Prostate gland (tissue), 2 donors: ENCODE results near the gene TULP3. TPM values are rescaled to one million over a fixed set of nuclear protein-coding genes. Genes with fewer than 3 reads are reported as not detected.

ENCODE experiments used
- DNase-seq: peaks from one replicate; pipeline ENCODE4 v3.0.0-alpha.2; 2019; ENCODE audit warnings: low spot score
- H3K27ac ChIP-seq, 2 donors: fragments of 200-600 bp; sonication (generic); 2 replicates each; pipeline ENCODE4 v1.5.1; 2017 to 2019
- H3K27me3 ChIP-seq: fragments of 200-600 bp; sonication (generic); replicated peaks from 2 replicates; pipeline ENCODE4 v1.5.1; 2019; ENCODE audit not compliant: insufficient read depth
- H3K36me3 ChIP-seq, 2 donors: fragments of 200-600 bp; sonication (generic); 1 replicate in 1 of 2; 2 replicates in 1 of 2; pipeline versions ENCODE4 v1.5.1 to v1.8.1; 2017 to 2019
- H3K4me1 ChIP-seq: fragments of 200-600 bp; sonication (generic); replicated peaks from 2 replicates; pipeline ENCODE4 v1.5.1; 2019
- H3K4me3 ChIP-seq, 2 donors: fragments of 200-600 bp; sonication (generic); 2 replicates each; pipeline ENCODE4 v1.5.1; 2017 to 2019
- H3K9me3 ChIP-seq: fragments of 200-600 bp; sonication (generic); 2 replicates; pipeline ENCODE4 v1.5.1; 2017
- CTCF ChIP-seq, 4 experiments: fragments of 200-600 bp in 2 of 4; fragments of 450-650 bp in 2 of 4; sonication (generic) in 2 of 4; IDR thresholded peaks; 1 replicate in 3 of 4; 2 replicates in 1 of 4; pipeline ENCODE4 v1.5.1; 2016 to 2019; ENCODE audit warnings: antibody characterized with exemption in 4 of 4, mild to moderate bottlenecking in 2 of 4, moderate library complexity in 2 of 4
- POLR2A ChIP-seq: fragments of 450-650 bp; IDR thresholded peaks from one replicate; pipeline ENCODE4 v1.6.1; 2016; ENCODE audit warnings: antibody characterized with exemption, mild to moderate bottlenecking
- POLR2AphosphoS5 ChIP-seq: sonication (generic); formaldehyde crosslinking; IDR thresholded peaks from one replicate; pipeline ENCODE4 v1.6.1; 2017; ENCODE audit warnings: antibody characterized with exemption
- WGBS: methylation state at CpG from one replicate; pipeline ENCODE4 v1.1.5; 2018; 5-methylcytosine and 5-hydroxymethylcytosine counted together
- intact Hi-C: fragments of 100-400 bp; cut with DNase I; formaldehyde crosslinking; loops from one replicate; pipeline ENCODE4 v1.14.2; 2022
- small RNA-seq, 2 donors: library from RNA; depleted of rRNA; stranded (forward); fragments of <200 nt; gene quantifications; one replicate each; pipeline ENCODE3, GENCODE V24; 2016
- total RNA-seq, 2 donors: library from RNA; depleted of rRNA; stranded (reverse); fragments of >200 nt; gene quantifications; one replicate each; pipeline ENCODE4 v1.1.0, GENCODE V29; 2016

Gene TULP3
- total RNA-seq, 2 donors from 2014 or later, result 15.2 to 22.2 TPM

GRCh38 chr12:2984249-2984648 lies 93.6 kb downstream of the TULP3 start:
- intact Hi-C loops, result no loop called here
- no peaks in the 10 kb centered on the region for H3K36me3 ChIP-seq
- no peak overlapping the region for H3K4me3 ChIP-seq
- WGBS, result 80% methylated on average over 5 of the region's 5 CpGs
- no peaks in the 10 kb centered on the region for H3K27me3 ChIP-seq
- no peaks in the 10 kb centered on the region for H3K4me1 ChIP-seq
- DNase-seq, result no peak
- H3K27ac ChIP-seq, result no peak overlapping the region
- TF ChIP-seq POLR2AphosphoS5 (no peak), CTCF (IDR thresholded peaks at IDR 0.05) (no peak), POLR2A (no peak)
- H3K9me3 ChIP-seq, result no peaks in the 10 kb centered on the region

GRCh38 chr12:2984698-2985097 lies 94.0 kb downstream of the TULP3 start:
- DNase-seq, result no peak
- Histone ChIP-seq H3K27ac (no peak overlapping the region), H3K27me3 (no peaks in the 10 kb centered on the region), H3K36me3 (no peaks in the 10 kb centered on the region), H3K4me1 (no peaks in the 10 kb centered on the region), H3K4me3 (no peak overlapping the region), H3K9me3 (no peaks in the 10 kb centered on the region)
- intact Hi-C loops, result no loop called here
- WGBS, result 94% methylated on average over 1 of the region's 1 CpG
- TF ChIP-seq POLR2A (no peak), CTCF (IDR thresholded peaks at IDR 0.05) (no peak), POLR2AphosphoS5 (no peak)

GRCh38 chr12:2986876-2987275 lies 96.2 kb downstream of the TULP3 start:
- DNase-seq, result no peak
- intact Hi-C loops, result no loop called here

GRCh38 chr12:2988494-2988893 lies 97.8 kb downstream of the TULP3 start:
- Histone ChIP-seq H3K9me3 (no peaks in the 10 kb centered on the region), H3K4me3 (no peak overlapping the region), H3K36me3 (no peaks in the 10 kb centered on the region), H3K27ac (no peak overlapping the region), H3K27me3 (no peaks in the 10 kb centered on the region), H3K4me1 (no peaks in the 10 kb centered on the region)
- DNase-seq, result no peak
- intact Hi-C loops, result no loop called here
- TF ChIP-seq POLR2AphosphoS5, result no peak
- no peak for TF ChIP-seq CTCF (IDR thresholded peaks at IDR 0.05)
- no peak for TF ChIP-seq POLR2A
- 92% methylated on average over 5 of the region's 5 CpGs for WGBS

More at GRCh38 chr12:2986876-2987275, 96.2 kb downstream of the TULP3 start:
- H3K27me3 ChIP-seq, result no peaks in the 10 kb centered on the region
- no peaks in the 10 kb centered on the region for H3K9me3 ChIP-seq
- 86% methylated on average over 3 of the region's 3 CpGs for WGBS
- H3K27ac ChIP-seq, result no peak overlapping the region
- H3K4me1 ChIP-seq, result no peaks in the 10 kb centered on the region
- H3K4me3 ChIP-seq, result no peak overlapping the region
- no peaks in the 10 kb centered on the region for H3K36me3 ChIP-seq
- TF ChIP-seq POLR2A (no peak), CTCF (IDR thresholded peaks at IDR 0.05) (no peak), POLR2AphosphoS5 (no peak)

Small RNA genes lying within 50 kb of the gene (small RNA-seq; reads per million reads assigned to genes)
- 0 reads per million in 2 donors for gene RNU6-1315P

Other genes starting within 250 kb of the TULP3 start
- gene FKBP4, start 95.9 kb upstream of the TULP3 start, total RNA-seq, result 10 to 100 TPM; 55.2 to 87.0 TPM
- gene ITFG2, start 78.2 kb upstream of the TULP3 start, total RNA-seq, result 10 to 100 TPM; 41.5 to 46.5 TPM
- 1 to 10 TPM in 1 of 2 donors, under 1 TPM in 1; 0.18 to 8.7 TPM for gene NRIP2, start 55.9 kb upstream of the TULP3 start, total RNA-seq
- under 1 TPM in 1 of 2 donors, not detected in 1; 0.85 TPM for gene TEX52, start 33.9 kb upstream of the TULP3 start, total RNA-seq
- 10 to 100 TPM in 1 of 2 donors, 1 to 10 TPM in 1; 1.2 to 10.8 TPM for gene FOXM1, start 13.7 kb upstream of the TULP3 start, total RNA-seq
- gene RHNO1, start 13.7 kb upstream of the TULP3 start, total RNA-seq, result 10 to 100 TPM; 26.5 to 29.1 TPM
- gene TEAD4, start 68.5 kb downstream of the TULP3 start, total RNA-seq, result 10 to 100 TPM in 1 of 2 donors, 1 to 10 TPM in 1; 9.9 to 20.9 TPM
- 10 to 100 TPM; 41.9 to 50.0 TPM for gene TSPAN9, start 186.5 kb downstream of the TULP3 start, total RNA-seq